ENCODE measurements around the gene AMPD3. TPM values are rescaled to one million over a fixed set of nuclear protein-coding genes. Genes with fewer than 3 reads are reported as not detected.

The AMPD3 gene
- total and polyA plus RNA-seq, 4 donors = 3.8 to 29.0 (median 24.2) TPM

DNA sequence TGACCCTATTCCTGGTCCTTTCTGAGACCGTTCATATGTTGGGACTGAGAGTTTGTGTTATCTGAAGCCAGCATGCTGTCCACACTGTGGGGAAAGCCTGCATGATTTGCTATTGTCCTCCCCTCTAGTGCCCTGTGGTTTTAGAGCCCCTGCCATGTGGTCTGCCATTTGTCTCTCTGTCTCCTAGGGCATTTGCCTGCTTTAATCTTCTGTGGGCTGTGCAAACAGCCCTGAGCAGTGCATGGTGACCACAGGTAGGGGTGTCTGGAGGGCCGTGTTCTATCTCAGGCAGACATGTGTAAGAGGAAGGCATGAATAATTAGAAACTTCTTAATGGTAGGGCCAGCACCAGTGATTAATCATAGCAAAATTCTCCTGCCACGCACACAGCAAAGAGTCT is 23.0 kb downstream of the AMPD3 start:
- DNase-seq = no peak
- no peaks in the 10 kb centered on the region for H3K4me1 ChIP-seq (ENCODE audit: control insufficient read depth in 5 of 5, insufficient read depth in 5 of 5, low read length in 5 of 5)
- H3K27ac ChIP-seq (ENCODE audit: low read depth in 1 of 2, low read length in 1 of 2) = no peak overlapping the region
- no peaks in the 10 kb centered on the region for H3K9me3 ChIP-seq (ENCODE audit: control insufficient read depth in 4 of 4, insufficient read depth in 3 of 4, low read length in 3 of 4)
- H3K9ac ChIP-seq (ENCODE audit: insufficient read depth in 1 of 2, low read length in 2 of 2) = no peak overlapping the region
- H3K4me3 ChIP-seq = no peak overlapping the region
- no peaks in the 10 kb centered on the region for H3K27me3 ChIP-seq (ENCODE audit: control insufficient read depth in 3 of 3, insufficient read depth in 3 of 3, low read length in 2 of 3)
- 88 to 90% methylated on average over 3 of the region's 3 CpGs for WGBS, 2 donors
- TF ChIP-seq, protein P1, sequence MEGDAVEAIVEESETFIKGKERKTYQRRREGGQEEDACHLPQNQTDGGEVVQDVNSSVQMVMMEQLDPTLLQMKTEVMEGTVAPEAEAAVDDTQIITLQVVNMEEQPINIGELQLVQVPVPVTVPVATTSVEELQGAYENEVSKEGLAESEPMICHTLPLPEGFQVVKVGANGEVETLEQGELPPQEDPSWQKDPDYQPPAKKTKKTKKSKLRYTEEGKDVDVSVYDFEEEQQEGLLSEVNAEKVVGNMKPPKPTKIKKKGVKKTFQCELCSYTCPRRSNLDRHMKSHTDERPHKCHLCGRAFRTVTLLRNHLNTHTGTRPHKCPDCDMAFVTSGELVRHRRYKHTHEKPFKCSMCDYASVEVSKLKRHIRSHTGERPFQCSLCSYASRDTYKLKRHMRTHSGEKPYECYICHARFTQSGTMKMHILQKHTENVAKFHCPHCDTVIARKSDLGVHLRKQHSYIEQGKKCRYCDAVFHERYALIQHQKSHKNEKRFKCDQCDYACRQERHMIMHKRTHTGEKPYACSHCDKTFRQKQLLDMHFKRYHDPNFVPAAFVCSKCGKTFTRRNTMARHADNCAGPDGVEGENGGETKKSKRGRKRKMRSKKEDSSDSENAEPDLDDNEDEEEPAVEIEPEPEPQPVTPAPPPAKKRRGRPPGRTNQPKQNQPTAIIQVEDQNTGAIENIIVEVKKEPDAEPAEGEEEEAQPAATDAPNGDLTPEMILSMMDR (IDR thresholded peaks at IDR 0.05; ENCODE audit: control extremely low read depth, extremely low read depth) = no peak
- peaks cover 0 to 18% (median 0%) of the 10 kb centered on the region in 4 donors for H3K36me3 ChIP-seq (ENCODE audit: control insufficient read depth in 4 of 4, insufficient read depth in 4 of 4, low read length in 4 of 4)
- ATAC-seq (ENCODE audit: insufficient read depth, low FRiP score) = no peak

DNA sequence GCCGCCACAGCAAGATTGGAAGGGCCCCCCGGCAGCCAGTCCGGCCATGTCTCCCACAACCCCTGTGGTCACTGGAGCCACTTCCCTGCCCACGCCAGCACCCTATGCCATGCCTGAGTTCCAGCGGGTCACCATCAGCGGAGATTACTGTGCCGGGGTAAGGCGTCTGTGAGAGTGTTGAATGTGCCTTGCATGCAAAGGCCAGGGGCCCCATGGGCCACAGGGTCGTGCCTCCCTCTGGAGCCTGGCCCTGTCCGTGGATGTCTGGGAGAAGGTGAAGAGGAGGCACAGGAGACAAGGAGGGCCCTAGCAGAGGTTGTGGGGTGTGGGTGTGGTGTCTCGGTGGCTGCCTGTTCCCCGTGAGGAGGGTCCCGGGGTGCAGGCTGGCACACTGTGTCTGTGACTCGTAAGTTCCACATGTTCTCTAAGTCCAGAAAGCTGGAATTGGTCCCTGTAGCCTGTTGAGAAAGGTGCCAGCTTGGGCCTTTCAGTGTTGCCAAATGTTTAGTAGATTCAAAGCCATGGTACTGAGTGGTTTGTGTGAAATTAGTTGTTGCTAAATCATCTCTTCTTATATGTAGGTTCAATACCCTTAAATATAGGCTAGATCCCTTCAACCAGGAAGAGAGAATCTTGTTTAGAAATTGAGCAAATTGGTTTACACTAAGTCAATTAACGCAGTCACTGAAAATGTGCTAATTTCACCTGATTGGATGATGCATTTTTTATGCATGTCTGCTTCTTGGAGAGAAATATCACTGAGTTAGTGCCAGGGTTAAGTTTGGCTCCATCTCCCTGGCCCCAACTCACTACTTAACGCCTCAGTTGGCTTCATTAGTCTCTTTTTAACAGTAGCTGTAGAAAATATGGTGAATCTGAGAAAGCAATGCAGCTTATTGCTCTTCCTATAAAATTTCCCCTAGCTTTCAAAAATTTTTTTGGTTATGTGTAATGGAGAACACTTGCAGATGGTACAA is 23.8 kb downstream of the AMPD3 start:
- TF ChIP-seq, protein P1 (IDR thresholded peaks at IDR 0.05; ENCODE audit: control extremely low read depth, extremely low read depth) = no peak
- H3K9ac ChIP-seq (ENCODE audit: insufficient read depth in 1 of 2, low read length in 2 of 2) = no peak overlapping the region
- DNase-seq = no peak
- no peak for ATAC-seq (ENCODE audit: insufficient read depth, low FRiP score)
- no peaks in the 10 kb centered on the region for H3K27me3 ChIP-seq (ENCODE audit: control insufficient read depth in 3 of 3, insufficient read depth in 3 of 3, low read length in 2 of 3)
- H3K4me1 ChIP-seq (ENCODE audit: control insufficient read depth in 5 of 5, insufficient read depth in 5 of 5, low read length in 5 of 5) = no peaks in the 10 kb centered on the region
- H3K9me3 ChIP-seq (ENCODE audit: control insufficient read depth in 4 of 4, insufficient read depth in 3 of 4, low read length in 3 of 4) = no peaks in the 10 kb centered on the region
- 91 to 96% methylated on average over 16 of the region's 16 CpGs for WGBS, 2 donors
- H3K27ac ChIP-seq (ENCODE audit: low read depth in 1 of 2, low read length in 1 of 2) = no peak overlapping the region
- H3K4me3 ChIP-seq = no peak overlapping the region
- H3K36me3 ChIP-seq (ENCODE audit: control insufficient read depth in 4 of 4, insufficient read depth in 4 of 4, low read length in 4 of 4) = peaks cover 0 to 18% (median 0%) of the 10 kb centered on the region in 4 donors

DNA sequence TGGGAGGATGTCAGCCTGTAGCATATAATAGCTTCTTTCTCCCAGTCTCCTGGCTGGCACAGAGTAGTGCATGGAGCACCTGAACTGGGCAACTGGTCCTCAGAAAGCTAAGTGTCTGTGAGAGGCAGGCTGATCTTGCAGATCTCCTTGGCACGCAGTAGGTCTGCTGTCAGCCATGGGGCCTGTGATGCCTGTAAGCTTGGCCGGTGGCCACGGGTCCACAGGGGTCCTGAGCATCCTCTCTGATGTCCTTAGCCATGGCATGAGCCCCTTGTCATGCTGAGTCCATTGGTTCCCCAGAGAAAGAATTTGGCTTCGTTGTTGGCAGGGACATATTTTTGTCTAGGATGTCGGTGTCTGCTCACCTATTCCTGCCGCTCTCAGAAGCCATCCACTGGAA is 25.0 kb downstream of the AMPD3 start:
- no peak overlapping the region for H3K4me3 ChIP-seq
- DNase-seq = no peak
- WGBS, 2 donors = 93% methylated on average over 6 of the region's 6 CpGs
- TF ChIP-seq, protein P1 (IDR thresholded peaks at IDR 0.05; ENCODE audit: control extremely low read depth, extremely low read depth) = no peak
- H3K36me3 ChIP-seq (ENCODE audit: control insufficient read depth in 4 of 4, insufficient read depth in 4 of 4, low read length in 4 of 4) = peaks cover 0 to 20% (median 0%) of the 10 kb centered on the region in 4 donors
- no peak overlapping the region for H3K27ac ChIP-seq (ENCODE audit: low read depth in 1 of 2, low read length in 1 of 2)
- no peaks in the 10 kb centered on the region for H3K9me3 ChIP-seq (ENCODE audit: control insufficient read depth in 4 of 4, insufficient read depth in 3 of 4, low read length in 3 of 4)
- H3K9ac ChIP-seq (ENCODE audit: insufficient read depth in 1 of 2, low read length in 2 of 2) = no peak overlapping the region
- no peaks in the 10 kb centered on the region for H3K27me3 ChIP-seq (ENCODE audit: control insufficient read depth in 3 of 3, insufficient read depth in 3 of 3, low read length in 2 of 3)
- no peaks in the 10 kb centered on the region for H3K4me1 ChIP-seq (ENCODE audit: control insufficient read depth in 5 of 5, insufficient read depth in 5 of 5, low read length in 5 of 5)
- no peak for ATAC-seq (ENCODE audit: insufficient read depth, low FRiP score)
